GM12878 (cell line): Measurements from ENCODE around the gene ITGB8. TPM values are rescaled to one million over a fixed set of nuclear protein-coding genes. Genes with fewer than 3 reads are reported as not detected.
A peak's percentile ranks its signal among the peaks of the same experiment; 100 is the strongest.

Experiments used
- ATAC-seq: fragments of 200-7000 bp; cut with Tn5 transposase; 3 replicates; pipeline ENCODE4 v1.9.1; 2020; ENCODE audit warnings: mild to moderate bottlenecking, moderate library complexity
- BruUV-seq: library from RNA; stranded (reverse); fragments of 400-500 nt; replicated peaks from 2 replicates; lab custom pipeline; 2021; lab: Mats Ljungman, UMichigan
- CTCF ChIA-PET: fragments of 300-600 bp; sonication (Branson Sonifier 250); formaldehyde crosslinking; extraction: SDS; loops from one replicate; lab custom pipeline; 2021; ENCODE audit warnings: inconsistent platforms; lab: Yijun Ruan, JAX
- POLR2A ChIA-PET: fragments of 350-600 bp; formaldehyde crosslinking; extraction: SDS; loops from one replicate; lab custom pipeline; 2021; ENCODE audit warnings: inconsistent platforms; lab: Charles Lee
- RAD21 ChIA-PET: fragments of 300-600 bp; sonication (Branson Sonifier 250); formaldehyde crosslinking; loops from one replicate; lab custom pipeline; 2023; ENCODE audit warnings: antibody characterized with exemption; ENCODE audit not compliant: unreplicated experiment; lab: Charles Lee
- SMC1A ChIA-PET: fragments of 300-600 bp; sonication (Branson Sonifier 250); formaldehyde crosslinking; loops from one replicate; lab custom pipeline; 2023; ENCODE audit not compliant: unreplicated experiment, uncharacterized antibody; lab: Charles Lee
- DNase-seq: peaks from one replicate; pipeline ENCODE4 v3.0.0-alpha.2; 2011; ENCODE audit warnings: low read depth, low spot score
- FAIRE-seq: peaks from 3 replicates; lab custom pipeline; 2011; peaks lifted over from hg19 to GRCh38; lab: Jason Lieb, UNC
- H2AFZ ChIP-seq: 2 replicates; pipeline ENCODE4 v1.6.0; 2011; ENCODE audit warnings: low read depth, low read length, control low read depth; ENCODE audit not compliant: control insufficient read depth
- H3K27ac ChIP-seq: 2 replicates; pipeline ENCODE4 v1.5.1; 2011; ENCODE audit warnings: control low read depth; ENCODE audit not compliant: control insufficient read depth, insufficient read depth
- H3K27me3 ChIP-seq, 2 experiments: replicated peaks in 1 of 2; 2 replicates each; pipeline versions ENCODE4 v1.6.0 to v1.6.1; 2011; ENCODE audit warnings: low read length in 1 of 2; ENCODE audit not compliant: control insufficient read depth in 2 of 2, insufficient read depth in 2 of 2
- H3K36me3 ChIP-seq, 2 experiments: 2 replicates each; pipeline ENCODE4 v1.5.1; 2011; ENCODE audit warnings: low read length in 1 of 2; ENCODE audit not compliant: control insufficient read depth in 2 of 2, insufficient read depth in 2 of 2
- H3K4me1 ChIP-seq: 2 replicates; pipeline ENCODE4 v1.6.1; 2011; ENCODE audit warnings: mild to moderate bottlenecking, low read length, moderate library complexity, mixed read lengths; ENCODE audit not compliant: control insufficient read depth, insufficient read depth
- H3K4me2 ChIP-seq: 2 replicates; pipeline ENCODE4 v1.6.0; 2011; ENCODE audit warnings: control low read depth; ENCODE audit not compliant: control insufficient read depth, insufficient read depth
- H3K4me3 ChIP-seq: fragments of 200-600 bp; sonication (generic); 2 replicates; pipeline ENCODE4 v1.5.1; 2016
- H3K79me2 ChIP-seq: 2 replicates; pipeline ENCODE4 v1.6.0; 2011; ENCODE audit warnings: low read length; ENCODE audit not compliant: control insufficient read depth, insufficient read depth
- H3K9ac ChIP-seq: 2 replicates; pipeline ENCODE4 v1.8.0; 2011; ENCODE audit warnings: low read length, control low read depth, mixed read lengths; ENCODE audit not compliant: control insufficient read depth, insufficient read depth
- H3K9me3 ChIP-seq: replicated peaks from 3 replicates; pipeline ENCODE4 v1.5.1; 2011; ENCODE audit warnings: mild to moderate bottlenecking, low read length; ENCODE audit not compliant: control insufficient read depth, insufficient read depth
- H4K20me1 ChIP-seq: 2 replicates; pipeline ENCODE4 v1.6.0; 2011; ENCODE audit not compliant: control insufficient read depth, insufficient read depth
- ASH2L ChIP-seq: fragments of 300-600, 200-600 bp; sonication (generic); IDR thresholded peaks from 2 replicates; pipeline ENCODE4 v1.6.1; 2017; ENCODE audit warnings: low read depth, mild to moderate bottlenecking, borderline replicate concordance
- ATF7 ChIP-seq: fragments of 450-650 bp; IDR thresholded peaks from 2 replicates; pipeline ENCODE4 v1.6.1; 2016; ENCODE audit warnings: low read depth, mild to moderate bottlenecking
- BCL11A ChIP-seq: IDR thresholded peaks from 2 replicates; pipeline ENCODE4 v1.6.1; 2011; ENCODE audit warnings: low read depth, low read length
- BHLHE40 ChIP-seq, 2 experiments: fragments of 450-650 bp in 1 of 2; IDR thresholded peaks; 2 replicates each; pipeline ENCODE4 v1.6.1; 2011 to 2017; ENCODE audit warnings: low read depth in 2 of 2, borderline replicate concordance in 1 of 2, improper control_type of control experiment in 1 of 2, low read length in 1 of 2, mild to moderate bottlenecking in 1 of 2
- BMI1 ChIP-seq: fragments of 450-650 bp; IDR thresholded peaks from 2 replicates; pipeline ENCODE4 v1.6.1; 2016; ENCODE audit warnings: mild to moderate bottlenecking, moderate library complexity, borderline replicate concordance
- DPF2 ChIP-seq: fragments of 450-650 bp; IDR thresholded peaks from 2 replicates; pipeline ENCODE4 v1.6.1; 2017; ENCODE audit warnings: mild to moderate bottlenecking
- ESRRA ChIP-seq: IDR thresholded peaks from 2 replicates; pipeline ENCODE4 v1.6.1; 2012; ENCODE audit warnings: mild to moderate bottlenecking, low read length, improper control_type of control experiment
- IRF5 ChIP-seq: fragments of 450-650 bp; IDR thresholded peaks from 2 replicates; pipeline ENCODE4 v1.6.1; 2017; ENCODE audit warnings: borderline replicate concordance
- KDM1A ChIP-seq: fragments of 200-600 bp; sonication (generic); IDR thresholded peaks from 2 replicates; pipeline ENCODE4 v1.6.1; 2016; ENCODE audit warnings: borderline replicate concordance
- MEF2B ChIP-seq: fragments of 450-650 bp; IDR thresholded peaks from 2 replicates; pipeline ENCODE4 v1.6.1; 2018; ENCODE audit warnings: mild to moderate bottlenecking, moderate library complexity; ENCODE audit not compliant: partially characterized antibody, poor library complexity, severe bottlenecking
- MTA2 ChIP-seq: fragments of 450-650 bp; IDR thresholded peaks from 2 replicates; pipeline ENCODE4 v1.6.1; 2016; ENCODE audit warnings: low read depth, mild to moderate bottlenecking, moderate library complexity
- POLR2A ChIP-seq: IDR thresholded peaks from 2 replicates; pipeline ENCODE4 v1.6.1; 2011; ENCODE audit warnings: low read depth, mild to moderate bottlenecking, low read length
- RAD21 ChIP-seq: IDR thresholded peaks from 2 replicates; pipeline ENCODE4 v1.6.1; 2011; ENCODE audit warnings: mild to moderate bottlenecking, low read depth, low read length, moderate library complexity; ENCODE audit not compliant: insufficient read depth
- RCOR1 ChIP-seq: conservative IDR thresholded peaks from 2 replicates; pipeline ENCODE4 v1.6.1; 2012; ENCODE audit warnings: low read depth, low read length, improper control_type of control experiment
- RELA ChIP-seq: fragments of 450-650 bp; IDR thresholded peaks from 2 replicates; pipeline ENCODE4 v1.8.0; 2014; ENCODE audit warnings: borderline replicate concordance; ENCODE audit not compliant: partially characterized antibody
- SP1 ChIP-seq: IDR thresholded peaks from one replicate; pipeline ENCODE4 v1.6.1; 2011; ENCODE audit warnings: low read depth, low read length
- SUPT20H ChIP-seq: IDR thresholded peaks from 2 replicates; pipeline ENCODE4 v1.6.1; 2011; ENCODE audit warnings: low read depth, mild to moderate bottlenecking, low read length, moderate library complexity, borderline replicate concordance; ENCODE audit not compliant: control insufficient read depth
- SUZ12 ChIP-seq: fragments of 200-600 bp; sonication (generic); IDR thresholded peaks from one replicate; pipeline ENCODE4 v1.6.1; 2018; ENCODE audit warnings: antibody characterized with exemption, mild to moderate bottlenecking; ENCODE audit not compliant: unreplicated experiment
- USF1 ChIP-seq: IDR thresholded peaks from 2 replicates; pipeline ENCODE4 v1.6.1; 2011; ENCODE audit warnings: borderline replicate concordance, low read depth, mild to moderate bottlenecking, moderate library complexity, mixed read lengths, low read length; ENCODE audit not compliant: insufficient read depth; ENCODE audit errors: extremely low read length
- WRNIP1 ChIP-seq: IDR thresholded peaks from 2 replicates; pipeline ENCODE4 v1.6.1; 2011; ENCODE audit warnings: low read depth, low read length, improper control_type of control experiment, borderline replicate concordance
- ZNF274 ChIP-seq: IDR thresholded peaks from one replicate; pipeline ENCODE4 v1.8.0; 2011; ENCODE audit not compliant: insufficient read length, insufficient read depth
- WGBS: methylation state at CpG from one replicate; pipeline ENCODE4 v1.1.6; 2016; ENCODE audit warnings: low lambda C conversion rate; ENCODE audit not compliant: insufficient replicate concordance, insufficient coverage; ENCODE audit errors: missing lambda C conversion rate; 5-methylcytosine and 5-hydroxymethylcytosine counted together
- in situ Hi-C: fragments of 300-500 bp; cut with MboI; formaldehyde crosslinking; loops from 9 replicates; pipeline ENCODE4 v1.14.3; 2018; ENCODE audit warnings: mixed read lengths
- intact Hi-C: fragments of 100-400 bp; cut with micrococcal nuclease; formaldehyde crosslinking; loops from one replicate; pipeline ENCODE4 v1.14.2; 2022; ENCODE audit not compliant: unreplicated experiment
- polyA plus RNA-seq, 11 experiments: library from polyadenylated mRNA; depleted of rRNA in 4 of 11; unstranded in 6 of 11; stranded (reverse) in 5 of 11; fragments of >200 nt; fragmentation: Nextera tagmentation in 4 of 11; fragmentation: Illumina TruSeq in 1 of 11; extraction: Ambion mirVana in 4 of 11; extraction: Trizol in 1 of 11; gene quantifications; 1 replicate in 1 of 11; 2 replicates in 10 of 11; pipeline versions ENCODE4 v1.2.1 to v1.2.3, GENCODE V29; 2011 to 2016; ENCODE audit warnings: inconsistent platforms in 2 of 11, missing spikeins in 2 of 11, low read depth in 1 of 11
- total RNA-seq, 4 experiments: library from RNA; depleted of rRNA in 3 of 4; stranded (reverse); fragments of >200 nt in 3 of 4; fragmentation: Illumina TruSeq in 1 of 4; extraction: Trizol in 1 of 4; gene quantifications; 2 replicates each; pipeline versions ENCODE4 v1.2.1 to v1.2.3, GENCODE V29; 2013 to 2021

Gene ITGB8
- total and polyA plus RNA-seq, 10 of the 15 experiments (the other 5 are each of a cell fraction or from before 2014, with no cell fraction given) = 0.37 to 26.2 (median 1.5) TPM

- TF ChIP-seq USF1 (no peak), BHLHE40 (IDR thresholded peaks at IDR 0.05; ENCODE audit: borderline replicate concordance in 1 of 2, low read depth in 2 of 2, low read length in 1 of 2) (no peak), SUPT20H (no peak), ESRRA (no peak), MEF2B (no peak), SP1 (no peak), RELA (no peak), ATF7 (no peak), POLR2A (no peak), DPF2 (no peak), RAD21 (no peak)
Measured at GRCh38 chr7:20312562-20312961, 18.1 kb upstream of the ITGB8 start (continued).

- intact Hi-C loops = loop anchor here (5.0 kb wide), 2 partner anchors 561 to 601 kb away; no protein-coding TSS in a partner anchor
- RAD21 ChIA-PET = interaction anchor here (1.2 to 6.0 kb wide), 17 partner anchors 9 to 600 kb away, joined by 3 to 57 read pairs (median 10); partner anchors contain the start of genes ITGB8 and MACC1
- BruUV-seq = no TSS peak
- no peak for TF ChIP-seq BMI1
- no peak for TF ChIP-seq BCL11A
- TF ChIP-seq RELA = no peak
- no peak for TF ChIP-seq IRF5
- TF ChIP-seq RCOR1 = no peak
- TF ChIP-seq KDM1A = no peak
- TF ChIP-seq ZNF274 = no peak
- TF ChIP-seq ASH2L = no peak
- no peak for TF ChIP-seq SUZ12
- TF ChIP-seq WRNIP1 = no peak
- TF ChIP-seq MTA2 = no peak
Measured at GRCh38 chr7:20313626-20314025, 17.1 kb upstream of the ITGB8 start.

More at GRCh38 chr7:20313626-20314025, 17.1 kb upstream of the ITGB8 start:
- H4K20me1 ChIP-seq = no peaks in the 10 kb centered on the region
- H3K4me2 ChIP-seq = no peak overlapping the region
- H3K27ac ChIP-seq = no peak overlapping the region
- no peak overlapping the region for H3K9ac ChIP-seq
- FAIRE-seq = peak; percentile 18
- WGBS = 95% methylated on average over 1 of the region's 1 CpG
- no peaks in the 10 kb centered on the region for H3K27me3 ChIP-seq
- POLR2A ChIA-PET = interaction anchor here (1.0 to 2.3 kb wide), 5 partner anchors 11 to 96 kb away, joined by 3 to 8 read pairs (median 3); partner anchors contain the start of gene MACC1
- CTCF ChIA-PET = interaction anchor here (0.6 to 8.7 kb wide), 27 partner anchors 8 to 600 kb away, joined by 3 to 113 read pairs (median 5); partner anchors contain the start of genes ITGB8 and MACC1
- no peak overlapping the region for H3K4me3 ChIP-seq
- DNase-seq = no peak
- H2AFZ ChIP-seq = no peak overlapping the region
- no peaks in the 10 kb centered on the region for H3K4me1 ChIP-seq
- no peaks in the 10 kb centered on the region for H3K79me2 ChIP-seq
- SMC1A ChIA-PET = interaction anchor here (0.7 to 10.0 kb wide), 34 partner anchors 10 to 600 kb away, joined by 3 to 129 read pairs (median 6); partner anchors contain the start of genes ITGB8 and MACC1
- H3K36me3 ChIP-seq = no peaks in the 10 kb centered on the region
- no peak for ATAC-seq
- no peaks in the 10 kb centered on the region for H3K9me3 ChIP-seq
- in situ Hi-C loops = loop anchor here (5.0 to 10.0 kb wide), 2 partner anchors 156 to 559 kb away; no protein-coding TSS in a partner anchor
